K562 (cell line): Measurements from ENCODE around the gene BMS1.

Source experiments
- BHLHE40 ChIP-seq: IDR thresholded peaks from 2 replicates; pipeline ENCODE4 v1.6.1; 2011; ENCODE audit warnings: low read length, improper control_type of control experiment
- EGR1 ChIP-seq: fragments of 450-650 bp; conservative IDR thresholded peaks from 2 replicates; pipeline ENCODE4 v1.6.1; 2017; ENCODE audit warnings: mild to moderate bottlenecking
- EZH2 ChIP-seq: IDR thresholded peaks from 2 replicates; pipeline ENCODE4 v1.6.1; 2012; ENCODE audit warnings: low read depth, mild to moderate bottlenecking, inconsistent platforms, low read length, borderline replicate concordance
- ZBTB49 ChIP-seq: sonication (generic); formaldehyde crosslinking; IDR thresholded peaks from 2 replicates; pipeline ENCODE4 v1.8.0; 2022; ENCODE audit warnings: missing genetic modification reagents, mild to moderate bottlenecking, borderline replicate concordance

GRCh38 chr10:42776681-42777080 is 5.9 kb upstream of the BMS1 start:
- no peak for TF ChIP-seq EZH2
- no peak for TF ChIP-seq BHLHE40
- no peak for TF ChIP-seq EGR1
- no peak for TF ChIP-seq ZBTB49 (CRISPR knock-in tag)
